ENCODE data around the gene PPP1R14D. TPM values are rescaled to one million over a fixed set of nuclear protein-coding genes. Genes with fewer than 3 reads are reported as not detected.

PPP1R14D gene
- total and polyA plus RNA-seq, 2 of the 8 experiments (the other 6 are each of a cell fraction or from before 2014, with no cell fraction given), result not detected

GRCh38 chr15:40875991-40876730, 47.7 kb upstream of the PPP1R14D start:
- Histone ChIP-seq H3K79me2 (ENCODE audit: control insufficient read depth in 1 of 2, insufficient read depth in 2 of 2, low read length in 2 of 2) (no peaks in the 10 kb centered on the region), H3K4me3 (ENCODE audit: extremely low read depth in 1 of 4, insufficient read depth in 2 of 4, low read depth in 3 of 4, low read length in 4 of 4) (no peak overlapping the region), H2BK15ac (ENCODE audit: low read length) (no peak overlapping the region), H4K8ac (ENCODE audit: extremely low read depth, insufficient read depth, low read length) (no peak overlapping the region), H3K79me1 (ENCODE audit: low read depth, low read length) (no peaks in the 10 kb centered on the region), H2AK5ac (ENCODE audit: low read depth, low read length) (no peak overlapping the region), H2BK120ac (replicated peaks; ENCODE audit: low read depth, low read length) (no peak overlapping the region), H3K36me3 (ENCODE audit: control insufficient read depth in 2 of 4, insufficient read depth in 4 of 4, low read length in 3 of 4) (no peaks in the 10 kb centered on the region), H4K5ac (ENCODE audit: insufficient read length, low read depth, low read length) (no peak overlapping the region), H3K9me3 (ENCODE audit: insufficient read depth in 2 of 2, low read depth in 1 of 2, low read length in 1 of 2) (no peaks in the 10 kb centered on the region), H3K14ac (ENCODE audit: insufficient read length) (no peak overlapping the region), H3K27ac (ENCODE audit: low read depth, low read length) (no peak overlapping the region), H3K27me3 (replicated peaks in 1 of 4; ENCODE audit: control insufficient read depth in 3 of 4, extremely low read depth in 1 of 4, insufficient read depth in 3 of 4, low read length in 3 of 4) (0 out of 7 replicates have a peak, but pooled peaks cover 0 to 2% (median 0%) of the 10 kb centered on the region in 4 experiments), H3K4me1 (replicated peaks in 1 of 4; ENCODE audit: control insufficient read depth in 3 of 4, insufficient read depth in 4 of 4, low read length in 3 of 4) (peaks cover 0 to 18% (median 12%) of the 10 kb centered on the region in 4 experiments; a peak in 6 of 7 replicates), H4K20me1 (replicated peaks in 1 of 2; ENCODE audit: control insufficient read depth in 1 of 2, insufficient read depth in 2 of 2, low read length in 2 of 2) (no peaks in the 10 kb centered on the region), H3K23ac (ENCODE audit: insufficient read length) (no peak overlapping the region), H3K4me2 (ENCODE audit: insufficient read depth in 1 of 2, low read depth in 2 of 2, low read length in 2 of 2) (no peak overlapping the region), H3K9ac (replicated peaks in 1 of 4; ENCODE audit: extremely low read depth in 1 of 4, low read depth in 3 of 4, low read length in 3 of 4) (no peak overlapping the region), H4K91ac (replicated peaks; ENCODE audit: insufficient read length, low read length) (no peak overlapping the region), H2BK20ac (ENCODE audit: low read length) (no peak overlapping the region), H3K23me2 (ENCODE audit: low read depth, low read length) (no peaks in the 10 kb centered on the region), H3K4ac (replicated peaks; ENCODE audit: insufficient read length, low read depth, low read length) (no peak overlapping the region), H2BK5ac (ENCODE audit: low read depth, low read length) (no peak overlapping the region), H2AFZ (ENCODE audit: low read length) (no peak overlapping the region), H3K18ac (ENCODE audit: extremely low read depth, low read length) (no peak overlapping the region), H3K56ac (replicated peaks; ENCODE audit: insufficient read length, low read depth, low read length) (no peak overlapping the region), H2BK12ac (ENCODE audit: low read depth, low read length) (no peak overlapping the region)
- ChIA-PET CTCF (ENCODE audit: partially characterized antibody) (interaction anchor here (0.7 to 10.9 kb wide), 4 partner anchors 19 to 65 kb away, joined by 3 to 63 read pairs (median 27); partner anchors contain the start of gene VPS18), POLR2A (ENCODE audit: partially characterized antibody) (interaction anchor here (0.6 to 1.2 kb wide), 3 partner anchors 10 to 113 kb away, joined by 3 read pairs; partner anchors contain the start of gene GCHFR)
- no peak for DNase-seq (ENCODE audit: low read depth in 1 of 2, low spot score in 2 of 2)
- 89% methylated on average over 6 of the region's 6 CpGs; no CpG with 5 or more reads in 1 of the 2 experiments for WGBS, 2 experiments (ENCODE audit: extremely low coverage in 1 of 2, insufficient coverage in 1 of 2, insufficient read length in 1 of 2, insufficient replicate concordance in 2 of 2, low coverage in 1 of 2, low lambda C conversion rate in 2 of 2, missing lambda C conversion rate in 1 of 2)
- FAIRE-seq, result no peak
